ENCODE measurements around the gene POLR2H.

POLR2H gene

DNA sequence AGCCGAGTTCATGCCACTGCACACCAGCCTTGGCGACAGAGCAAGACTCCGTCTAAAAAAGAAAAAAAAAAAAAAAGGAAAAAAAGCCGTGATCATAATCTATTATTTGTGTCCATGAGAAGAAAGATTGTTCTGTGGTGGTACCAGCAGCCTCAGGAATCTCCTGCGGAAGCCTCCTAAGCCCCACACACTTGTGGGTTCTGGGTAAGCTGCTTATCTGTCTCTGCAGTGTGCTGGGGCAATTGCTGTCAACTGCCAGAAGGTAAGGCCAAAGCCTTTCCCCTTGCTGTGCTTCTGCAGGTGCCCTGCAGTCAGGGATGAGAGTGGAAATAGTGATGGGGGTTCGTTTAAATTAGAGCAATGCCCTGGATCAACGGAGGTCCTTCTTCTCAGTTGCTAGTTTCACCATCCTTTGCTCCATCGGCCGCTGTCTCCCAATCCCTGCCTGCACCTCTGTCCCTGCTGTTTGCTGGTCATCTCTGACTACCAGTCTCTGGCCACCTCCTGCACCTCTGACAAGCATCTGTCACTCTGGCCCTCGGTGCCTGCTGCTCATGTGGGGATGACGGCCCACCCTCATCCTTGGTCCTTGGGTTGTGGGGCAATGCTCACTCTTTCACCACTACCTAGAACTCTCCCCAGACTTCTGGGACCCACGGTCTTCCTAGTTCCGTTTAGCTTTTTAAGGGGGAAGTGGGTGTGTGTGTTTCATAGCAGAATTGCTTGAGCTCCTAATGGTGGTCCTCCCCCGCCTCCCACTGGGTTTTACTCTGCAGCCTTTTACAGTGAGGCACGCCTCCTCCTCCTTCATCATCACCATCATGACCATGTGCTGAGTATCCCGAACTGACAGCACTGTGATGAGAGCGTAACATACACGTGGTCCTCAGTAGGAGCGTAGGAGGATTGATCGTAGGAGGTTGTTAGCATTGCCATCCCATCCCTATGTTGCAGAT is 43.8 kb downstream of the POLR2H start:
- no peaks in the 10 kb centered on the region for H3K36me3 ChIP-seq (ENCODE audit: control insufficient read depth, low read length)
- H3K27me3 ChIP-seq (ENCODE audit: control insufficient read depth, low read length): 0 out of 2 replicates have a peak, but pooled peaks cover 3% of the 10 kb centered on the region
- H3K4me3 ChIP-seq (ENCODE audit: low read length): no peak overlapping the region

DNA sequence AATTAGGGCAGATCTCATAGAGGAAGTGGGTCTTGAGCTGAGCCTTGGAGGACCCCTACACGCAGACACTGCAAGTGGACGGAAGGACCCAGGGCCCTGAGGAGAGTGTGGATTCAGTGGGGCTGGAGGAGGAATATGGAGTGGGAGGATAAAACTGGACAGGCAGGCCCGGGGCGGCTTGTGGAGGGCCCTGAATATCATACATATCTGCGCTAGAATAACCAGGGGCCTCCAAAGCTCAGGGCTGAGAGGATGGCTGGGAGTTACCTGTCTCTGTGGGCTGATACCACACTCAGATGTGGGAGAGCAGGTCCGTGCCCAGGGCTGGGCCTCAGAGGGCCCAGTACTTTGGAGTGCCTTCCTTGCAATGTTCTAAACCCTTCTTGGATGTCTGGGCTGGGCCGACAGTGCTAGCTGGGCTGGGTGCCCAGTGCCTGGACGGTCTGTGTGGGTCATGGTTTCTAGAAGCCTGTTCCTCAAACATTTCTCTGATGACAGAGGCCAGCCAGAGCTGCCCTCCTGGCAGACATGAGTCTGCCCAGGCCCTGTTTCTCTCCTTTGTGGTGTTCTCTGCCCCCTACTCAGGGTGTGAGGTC is 47.9 kb downstream of the POLR2H start:
- H3K36me3 ChIP-seq (ENCODE audit: control insufficient read depth, low read length): no peaks in the 10 kb centered on the region
- H4K20me1 ChIP-seq (ENCODE audit: control insufficient read depth, insufficient read depth, low read depth, low read length): no peaks in the 10 kb centered on the region
- H3K4me3 ChIP-seq (ENCODE audit: low read length): no peak overlapping the region
- H3K9me3 ChIP-seq (ENCODE audit: control insufficient read depth, insufficient read depth, low read length): no peaks in the 10 kb centered on the region
- no peak overlapping the region for H3K4me2 ChIP-seq (ENCODE audit: low read length)
- H3F3A ChIP-seq (ENCODE audit: control insufficient read depth, insufficient read depth): no peaks in the 10 kb centered on the region
- no peaks in the 10 kb centered on the region for H3K79me2 ChIP-seq (ENCODE audit: control insufficient read depth, low read length)
- no peaks in the 10 kb centered on the region for H3K27me3 ChIP-seq (ENCODE audit: control insufficient read depth, low read length)
- H3K27ac ChIP-seq (ENCODE audit: low read depth, low read length): no peak overlapping the region
- no peaks in the 10 kb centered on the region for H3K9me2 ChIP-seq (replicated peaks; ENCODE audit: control insufficient read depth, low read length)
- H3K4me1 ChIP-seq (ENCODE audit: control insufficient read depth, low read length): no peaks in the 10 kb centered on the region
- no peak for TF ChIP-seq EZH2phosphoT487 (IDR thresholded peaks at IDR 0.05; ENCODE audit: borderline replicate concordance, low read length)
- TF ChIP-seq, protein P1, sequence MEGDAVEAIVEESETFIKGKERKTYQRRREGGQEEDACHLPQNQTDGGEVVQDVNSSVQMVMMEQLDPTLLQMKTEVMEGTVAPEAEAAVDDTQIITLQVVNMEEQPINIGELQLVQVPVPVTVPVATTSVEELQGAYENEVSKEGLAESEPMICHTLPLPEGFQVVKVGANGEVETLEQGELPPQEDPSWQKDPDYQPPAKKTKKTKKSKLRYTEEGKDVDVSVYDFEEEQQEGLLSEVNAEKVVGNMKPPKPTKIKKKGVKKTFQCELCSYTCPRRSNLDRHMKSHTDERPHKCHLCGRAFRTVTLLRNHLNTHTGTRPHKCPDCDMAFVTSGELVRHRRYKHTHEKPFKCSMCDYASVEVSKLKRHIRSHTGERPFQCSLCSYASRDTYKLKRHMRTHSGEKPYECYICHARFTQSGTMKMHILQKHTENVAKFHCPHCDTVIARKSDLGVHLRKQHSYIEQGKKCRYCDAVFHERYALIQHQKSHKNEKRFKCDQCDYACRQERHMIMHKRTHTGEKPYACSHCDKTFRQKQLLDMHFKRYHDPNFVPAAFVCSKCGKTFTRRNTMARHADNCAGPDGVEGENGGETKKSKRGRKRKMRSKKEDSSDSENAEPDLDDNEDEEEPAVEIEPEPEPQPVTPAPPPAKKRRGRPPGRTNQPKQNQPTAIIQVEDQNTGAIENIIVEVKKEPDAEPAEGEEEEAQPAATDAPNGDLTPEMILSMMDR (IDR thresholded peaks at IDR 0.05; ENCODE audit: low read depth, low read length, poor library complexity, severe bottlenecking): no peak

More for the DNA sequence above, 43.8 kb downstream of the POLR2H start:
- TF ChIP-seq, protein P1 (IDR thresholded peaks at IDR 0.05; ENCODE audit: low read depth, low read length, poor library complexity, severe bottlenecking): no peak
- TF ChIP-seq EZH2phosphoT487 (IDR thresholded peaks at IDR 0.05; ENCODE audit: borderline replicate concordance, low read length): no peak
- Histone ChIP-seq H3K27ac (ENCODE audit: low read depth, low read length) (no peak overlapping the region), H3K9me3 (ENCODE audit: control insufficient read depth, insufficient read depth, low read length) (no peaks in the 10 kb centered on the region), H3K4me1 (ENCODE audit: control insufficient read depth, low read length) (no peaks in the 10 kb centered on the region), H3K9me2 (replicated peaks; ENCODE audit: control insufficient read depth, low read length) (no peaks in the 10 kb centered on the region), H3K4me2 (ENCODE audit: low read length) (no peak overlapping the region), H3F3A (ENCODE audit: control insufficient read depth, insufficient read depth) (no peaks in the 10 kb centered on the region), H3K79me2 (ENCODE audit: control insufficient read depth, low read length) (no peaks in the 10 kb centered on the region), H4K20me1 (ENCODE audit: control insufficient read depth, insufficient read depth, low read depth, low read length) (no peaks in the 10 kb centered on the region)

DNA sequence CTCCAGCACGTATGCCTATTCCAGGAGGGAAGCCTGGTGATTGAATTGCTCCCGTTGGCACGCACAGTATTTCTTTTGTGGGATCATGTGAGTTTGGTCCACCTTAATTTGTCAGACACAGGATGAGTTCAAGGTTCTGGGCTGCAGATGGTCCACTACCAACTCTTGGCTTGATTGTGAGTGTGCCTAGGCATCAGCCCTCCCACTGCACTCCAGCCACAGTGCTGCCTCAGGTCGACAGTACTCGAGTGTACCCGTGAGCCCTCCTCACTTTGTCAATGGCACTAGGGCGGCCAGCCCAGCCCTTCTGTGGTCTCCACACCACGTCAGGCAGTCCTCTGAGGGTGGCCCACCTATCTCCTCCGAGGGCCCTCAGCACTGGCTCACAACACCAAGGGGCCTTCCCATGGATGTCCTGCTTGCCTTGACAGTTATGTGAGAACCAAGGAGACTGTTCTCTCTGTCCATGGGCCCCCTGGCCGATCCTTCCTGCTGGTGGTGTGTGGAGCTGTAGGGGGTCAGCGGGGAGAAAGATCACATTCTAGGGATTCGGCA is 48.5 kb downstream of the POLR2H start:
- Histone ChIP-seq H3K4me1 (ENCODE audit: control insufficient read depth, low read length) (no peaks in the 10 kb centered on the region), H3K36me3 (ENCODE audit: control insufficient read depth, low read length) (no peaks in the 10 kb centered on the region), H3K9me3 (ENCODE audit: control insufficient read depth, insufficient read depth, low read length) (no peaks in the 10 kb centered on the region), H4K20me1 (ENCODE audit: control insufficient read depth, insufficient read depth, low read depth, low read length) (no peaks in the 10 kb centered on the region), H3K4me2 (ENCODE audit: low read length) (no peak overlapping the region), H3K27ac (ENCODE audit: low read depth, low read length) (no peak overlapping the region), H3K79me2 (ENCODE audit: control insufficient read depth, low read length) (no peaks in the 10 kb centered on the region), H3K27me3 (ENCODE audit: control insufficient read depth, low read length) (no peaks in the 10 kb centered on the region), H3F3A (ENCODE audit: control insufficient read depth, insufficient read depth) (no peaks in the 10 kb centered on the region), H3K9me2 (replicated peaks; ENCODE audit: control insufficient read depth, low read length) (no peaks in the 10 kb centered on the region), H3K4me3 (ENCODE audit: low read length) (no peak overlapping the region)
- TF ChIP-seq EZH2phosphoT487 (IDR thresholded peaks at IDR 0.05; ENCODE audit: borderline replicate concordance, low read length): no peak
- TF ChIP-seq, protein P1 (IDR thresholded peaks at IDR 0.05; ENCODE audit: low read depth, low read length, poor library complexity, severe bottlenecking): no peak

All from DOHH2 (cell line).